Astrocyte (in vitro differentiated cells and primary cell): ENCODE data around the gene EEF2K. TPM values are rescaled to one million over a fixed set of nuclear protein-coding genes. Genes with fewer than 3 reads are reported as not detected.

Source experiments
- DNase-seq: peaks from one replicate; pipeline ENCODE4 v3.0.0-alpha.2; 2010; ENCODE audit warnings: low read depth
- FAIRE-seq: peaks from 2 replicates; lab custom pipeline; 2011; peaks lifted over from hg19 to GRCh38; lab: Jason Lieb, UNC
- H2AFZ ChIP-seq: 2 replicates; pipeline ENCODE4 v1.6.0; 2012; ENCODE audit warnings: low read depth, low read length, inconsistent platforms
- H3K27ac ChIP-seq: 2 replicates; pipeline ENCODE4 v1.5.1; 2011; ENCODE audit warnings: low read depth, low read length, inconsistent platforms
- H3K27me3 ChIP-seq: 2 replicates; pipeline ENCODE4 v1.6.0; 2011; ENCODE audit warnings: low read length, inconsistent platforms; ENCODE audit not compliant: insufficient read depth
- H3K36me3 ChIP-seq: 2 replicates; pipeline ENCODE4 v1.5.1; 2011; ENCODE audit warnings: low read length, inconsistent platforms; ENCODE audit not compliant: insufficient read depth
- H3K4me1 ChIP-seq: 2 replicates; pipeline ENCODE4 v1.5.1; 2011; ENCODE audit warnings: low read length, inconsistent platforms; ENCODE audit not compliant: insufficient read depth
- H3K4me2 ChIP-seq: 2 replicates; pipeline ENCODE4 v1.6.0; 2012; ENCODE audit warnings: low read length, inconsistent platforms
- H3K4me3 ChIP-seq: 2 replicates; pipeline ENCODE4 v1.5.1; 2011; ENCODE audit warnings: low read depth, mild to moderate bottlenecking, low read length, inconsistent platforms; ENCODE audit not compliant: insufficient read depth
- H3K79me2 ChIP-seq: 2 replicates; pipeline ENCODE4 v1.6.0; 2012; ENCODE audit warnings: mild to moderate bottlenecking, low read length, inconsistent platforms; ENCODE audit not compliant: insufficient read depth
- H3K9ac ChIP-seq: 2 replicates; pipeline ENCODE4 v1.6.0; 2012; ENCODE audit warnings: mild to moderate bottlenecking, low read length, inconsistent platforms
- H3K9me3 ChIP-seq: 2 replicates; pipeline ENCODE4 v1.5.1; 2012; ENCODE audit warnings: low read depth, mild to moderate bottlenecking, low read length, inconsistent platforms; ENCODE audit not compliant: insufficient read depth
- H4K20me1 ChIP-seq: 2 replicates; pipeline ENCODE4 v1.6.0; 2012; ENCODE audit warnings: low read length, inconsistent platforms; ENCODE audit not compliant: insufficient read depth
- H3K27ac Mint-ChIP-seq: one replicate; pipeline ENCODE4 v1.8.0; 2021; ENCODE audit warnings: mild to moderate bottlenecking, mixed read lengths; ENCODE audit not compliant: unreplicated experiment
- H3K27me3 Mint-ChIP-seq: one replicate; pipeline ENCODE4 v1.8.0; 2021; ENCODE audit warnings: low read depth, mixed read lengths; ENCODE audit not compliant: unreplicated experiment
- H3K36me3 Mint-ChIP-seq: one replicate; pipeline ENCODE4 v1.8.0; 2021; ENCODE audit warnings: low read depth, mixed read lengths; ENCODE audit not compliant: unreplicated experiment
- H3K4me1 Mint-ChIP-seq: one replicate; pipeline ENCODE4 v1.8.0; 2021; ENCODE audit warnings: low read depth, mixed read lengths; ENCODE audit not compliant: unreplicated experiment
- H3K4me3 Mint-ChIP-seq: one replicate; pipeline ENCODE4 v1.8.0; 2021; ENCODE audit warnings: mild to moderate bottlenecking, moderate library complexity, mixed read lengths; ENCODE audit not compliant: unreplicated experiment
- H3K9me3 Mint-ChIP-seq: one replicate; pipeline ENCODE4 v1.8.0; 2021; ENCODE audit warnings: mild to moderate bottlenecking, mixed read lengths; ENCODE audit not compliant: unreplicated experiment
- CTCF ChIP-seq: IDR thresholded peaks from 2 replicates; pipeline ENCODE4 v1.5.1; 2011; ENCODE audit warnings: low read depth, mild to moderate bottlenecking, inconsistent platforms, low read length, moderate library complexity; ENCODE audit not compliant: insufficient read depth
- EZH2 ChIP-seq: IDR thresholded peaks from 2 replicates; pipeline ENCODE4 v1.6.1; 2012; ENCODE audit warnings: mild to moderate bottlenecking, low read length, inconsistent platforms; ENCODE audit not compliant: insufficient read depth
- total RNA-seq: library from RNA; stranded (reverse); gene quantifications from 2 replicates; pipeline ENCODE4 v1.2.1, GENCODE V29; 2021

Gene EEF2K
- total RNA-seq, 1 donor from 2014 or later = 20.9 TPM

GRCh38 chr16:22318690-22319358 is 112.7 kb downstream of the EEF2K start:
- Histone ChIP-seq H3K36me3 (peaks cover 2% of the 10 kb centered on the region), H3K4me2 (no peak overlapping the region), H3K27me3 (no peaks in the 10 kb centered on the region), H3K4me1 (no peaks in the 10 kb centered on the region), H3K79me2 (peaks cover 5% of the 10 kb centered on the region), H2AFZ (no peak overlapping the region), H3K4me3 (no peak overlapping the region), H3K27ac (no peak overlapping the region), H4K20me1 (peaks cover 22% of the 10 kb centered on the region), H3K9ac (no peak overlapping the region), H3K9me3 (no peaks in the 10 kb centered on the region)
- Mint-ChIP-seq H3K27me3 (no peaks in the 10 kb centered on the region), H3K27ac (no peak overlapping the region), H3K4me3 (no peak overlapping the region), H3K9me3 (no peaks in the 10 kb centered on the region), H3K36me3 (peaks cover 13% of the 10 kb centered on the region), H3K4me1 (no peaks in the 10 kb centered on the region)
- no peak for FAIRE-seq
- peak; percentile 28 for TF ChIP-seq CTCF
- TF ChIP-seq EZH2 = no peak
- no peak for DNase-seq

- peaks cover 5% of the 10 kb centered on the region for H3K79me2 ChIP-seq
- peaks cover 32% of the 10 kb centered on the region for H4K20me1 ChIP-seq
- H3K9me3 Mint-ChIP-seq = no peaks in the 10 kb centered on the region
- no peak overlapping the region for H3K4me3 ChIP-seq
- H3K4me1 ChIP-seq = no peaks in the 10 kb centered on the region
- H3K27me3 ChIP-seq = no peaks in the 10 kb centered on the region
- H3K9ac ChIP-seq = no peak overlapping the region
- no peaks in the 10 kb centered on the region for H3K9me3 ChIP-seq
- no peak overlapping the region for H3K4me2 ChIP-seq
- no peaks in the 10 kb centered on the region for H3K4me1 Mint-ChIP-seq
- H3K27ac Mint-ChIP-seq = no peak overlapping the region
- H3K27ac ChIP-seq = no peak overlapping the region
- no peak for DNase-seq
- H3K27me3 Mint-ChIP-seq = no peaks in the 10 kb centered on the region
- peaks cover 9% of the 10 kb centered on the region for H3K36me3 Mint-ChIP-seq
- no peak for TF ChIP-seq EZH2
- TF ChIP-seq CTCF = no peak
- H3K36me3 ChIP-seq = no peaks in the 10 kb centered on the region
- no peak overlapping the region for H2AFZ ChIP-seq
- no peak overlapping the region for H3K4me3 Mint-ChIP-seq
- FAIRE-seq = no peak
These were observed 114.7 kb downstream of the EEF2K start for GRCh38 chr16:22320572-22321339.
